T-helper 1 cell treated with Interleukin-12 subunit alpha and Interleukin-12 subunit beta and Interleukin-4 antibody, amounts not matched to agents 30 ng/mL and 1 ng/mL, for 36 hours (primary cell): Measurements from ENCODE around the gene PARS2. TPM values are rescaled to one million over a fixed set of nuclear protein-coding genes. Genes with fewer than 3 reads are reported as not detected.

Experiments used
- intact Hi-C: fragments of 100-400 bp; cut with micrococcal nuclease; formaldehyde crosslinking; loops from one replicate; pipeline ENCODE4 v1.15.1; 2024
- total RNA-seq: library from RNA; stranded (reverse); gene quantifications from 2 replicates; pipeline ENCODE4 v1.2.3, GENCODE V29; 2022

Gene PARS2
- total RNA-seq, 1 donor from 2014 or later: 5.6 TPM

DNA sequence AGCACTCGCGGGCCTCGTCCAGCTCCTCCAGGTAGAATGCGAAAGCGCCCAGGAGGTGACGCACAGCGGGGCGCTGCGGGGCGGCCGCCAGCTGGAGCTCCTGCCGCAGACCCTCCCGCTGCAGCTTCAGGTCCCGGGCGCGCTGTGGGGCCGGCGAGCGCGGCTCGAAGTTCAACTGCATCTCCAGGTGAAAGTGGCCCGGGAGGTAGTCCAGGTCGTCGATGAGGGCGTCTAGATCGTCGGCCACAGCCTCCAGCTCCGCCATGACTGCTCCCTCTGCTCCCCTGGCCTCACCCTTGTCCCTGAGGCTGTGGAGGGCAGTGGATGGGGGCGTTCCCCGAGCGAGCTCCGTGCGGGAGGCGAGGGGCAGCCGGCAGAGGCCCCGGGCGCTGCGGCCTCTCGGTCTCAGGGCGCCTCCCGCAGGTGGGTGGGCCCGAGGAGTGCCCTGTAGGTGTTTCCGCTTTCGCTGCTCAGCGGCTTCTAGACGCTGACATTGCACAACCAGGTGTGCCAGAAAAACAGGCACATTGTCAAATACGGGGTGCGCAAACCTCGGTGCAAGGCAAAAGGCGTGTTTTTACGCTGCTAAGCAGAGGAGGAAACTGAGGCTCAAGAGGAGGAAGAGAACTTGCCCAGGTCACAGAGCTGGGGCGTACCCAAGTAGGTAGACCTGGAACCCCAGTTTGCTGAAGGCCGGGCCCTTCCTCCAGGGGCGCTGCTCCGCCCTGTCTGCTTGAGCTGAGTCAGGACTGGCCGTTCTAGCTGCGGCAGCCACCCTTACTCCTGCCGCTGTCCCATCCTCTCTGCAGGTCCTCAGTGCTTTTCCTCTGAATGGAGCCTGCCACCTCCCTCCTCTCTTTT, 36.8 kb upstream of the PARS2 start, which contains the start of gene TTC22:
TTC22 (minus strand) TSS at position 425 of the 861 bp plus-strand sequence; CDS start at position 265, 160 bp downstream.
- intact Hi-C loops: loop anchor here (1.0 to 10.0 kb wide), 11 partner anchors 37 to 1876 kb away; partner anchors contain the start of genes CYB5RL, DHCR24, ECHDC2 and MRPL37

GRCh38 chr1:54800041-54800898, 35.9 kb upstream of the PARS2 start:
- intact Hi-C loops: loop anchor here (2.0 to 10.0 kb wide), 5 partner anchors 127 to 1875 kb away; partner anchors contain the start of genes CYB5RL, ECHDC2, MRPL37 and SCP2

DNA sequence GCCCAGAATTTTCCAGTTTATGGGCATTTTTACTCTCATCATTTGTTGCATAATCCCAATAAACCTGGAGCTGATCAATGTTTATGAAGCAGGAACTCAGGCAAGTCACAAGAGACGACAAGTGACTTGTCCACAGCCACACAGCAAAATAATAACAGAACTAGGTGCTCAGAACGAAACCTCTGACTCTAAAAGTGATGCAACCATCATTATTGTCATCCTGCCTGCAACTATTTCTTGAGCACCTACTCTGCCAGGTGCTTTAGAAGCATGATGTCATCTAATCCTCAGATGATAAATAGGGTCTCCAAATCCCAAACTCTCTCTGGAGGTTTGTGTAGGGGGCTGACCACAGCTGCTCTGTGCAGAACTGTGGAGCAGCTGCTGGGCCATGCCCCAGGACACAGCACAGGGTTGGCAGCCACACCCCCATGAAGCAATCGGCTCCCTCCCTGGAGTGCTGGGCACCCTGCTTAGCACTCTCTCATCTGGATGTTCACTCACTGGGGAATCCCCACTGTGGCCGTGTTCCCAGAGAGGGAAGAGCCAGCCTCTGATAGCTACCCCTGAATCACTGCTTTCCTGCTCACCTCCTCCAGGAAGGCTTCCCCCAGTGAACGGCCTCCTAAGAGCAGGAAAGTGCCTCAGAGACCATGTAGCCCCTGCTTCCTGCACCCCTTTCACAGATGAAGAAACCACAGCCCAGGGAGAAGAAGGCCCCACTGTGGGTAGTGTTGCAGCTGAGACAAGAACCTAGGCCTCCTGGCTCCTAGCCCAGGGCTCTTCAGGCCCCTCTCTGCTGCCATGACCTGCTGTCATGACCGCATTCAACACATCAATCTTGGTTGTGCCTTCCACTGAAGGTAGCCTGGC, 34.7 kb upstream of the PARS2 start:
- intact Hi-C loops: loop anchor here (5.0 to 10.0 kb wide), 2 partner anchors 512 to 1384 kb away; no protein-coding TSS in a partner anchor

GRCh38 chr1:54798206-54798605, 33.9 kb upstream of the PARS2 start:
- intact Hi-C loops: loop anchor here (5.0 to 10.0 kb wide), 2 partner anchors 511 to 1383 kb away; no protein-coding TSS in a partner anchor

DNA sequence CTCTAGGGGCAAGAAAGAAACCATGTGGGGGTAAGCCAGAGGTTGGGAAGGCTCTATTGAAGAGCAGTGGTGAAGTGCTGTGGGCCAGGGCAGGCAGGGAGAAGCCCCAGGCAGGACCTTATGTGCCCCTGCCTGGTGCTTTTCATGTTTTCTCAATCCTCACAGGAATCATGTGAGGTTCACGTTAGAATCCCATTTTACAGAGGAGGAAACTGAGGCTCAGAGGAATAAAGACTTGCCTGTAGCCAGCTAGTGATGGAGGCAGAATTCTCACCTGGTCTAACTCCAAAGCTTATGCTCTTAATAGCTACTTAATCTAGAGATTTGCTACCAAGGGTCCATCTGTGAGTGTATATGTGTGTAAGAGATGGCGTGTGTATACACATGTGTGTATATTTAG, 32.6 kb upstream of the PARS2 start:
- intact Hi-C loops: loop anchor here (5.0 to 10.0 kb wide), 2 partner anchors 510 to 1382 kb away; no protein-coding TSS in a partner anchor

DNA sequence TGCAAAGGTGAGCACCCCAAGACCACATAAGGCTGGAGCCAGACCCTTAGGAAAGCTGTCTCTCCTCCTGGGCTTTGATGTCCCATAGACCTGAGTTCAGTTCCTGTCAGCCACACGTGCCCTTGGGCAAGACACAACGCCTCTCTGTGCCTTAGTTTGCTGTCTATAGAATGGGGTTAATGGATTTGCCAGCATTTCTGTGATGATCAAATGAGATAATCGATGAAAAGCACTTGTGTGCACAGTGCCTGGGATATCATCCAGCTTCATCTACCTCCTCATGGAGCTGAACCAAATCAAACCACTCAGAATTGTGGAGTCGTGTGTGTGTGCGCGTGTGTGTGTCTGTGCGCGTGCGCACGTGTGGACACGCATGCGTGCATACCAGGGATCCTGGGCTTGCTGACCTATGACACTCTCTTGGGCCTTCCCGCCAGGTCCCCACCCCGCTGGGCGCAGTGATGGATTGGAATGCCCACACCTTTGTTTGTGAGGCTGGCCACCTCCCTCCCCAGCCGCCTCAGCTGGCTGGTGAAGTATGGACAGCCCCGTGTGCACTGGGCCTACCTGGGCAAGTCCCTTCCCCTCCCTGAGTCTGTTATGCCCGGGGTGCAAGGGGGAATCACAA, 31.6 kb upstream of the PARS2 start:
- intact Hi-C loops: loop anchor here (5.0 to 10.0 kb wide), 2 partner anchors 509 to 1381 kb away; no protein-coding TSS in a partner anchor

DNA sequence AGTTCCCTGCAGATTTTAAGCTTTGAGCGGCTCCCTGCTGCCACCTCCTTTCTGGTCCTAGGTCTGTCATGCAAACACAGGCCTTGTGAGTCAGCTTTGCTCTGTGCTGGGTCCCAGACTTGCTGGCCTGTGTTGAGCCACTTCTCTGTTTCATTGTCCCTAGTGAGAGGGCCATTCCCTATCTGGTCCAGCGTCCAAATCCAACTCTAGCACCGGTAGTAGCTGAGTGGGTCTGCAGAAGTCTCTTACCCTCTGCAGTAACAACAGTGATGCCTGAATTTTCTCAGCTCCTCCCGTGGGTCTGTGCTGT, 31.0 kb upstream of the PARS2 start:
- intact Hi-C loops: loop anchor here (5.0 to 10.0 kb wide), 2 partner anchors 508 to 1381 kb away; no protein-coding TSS in a partner anchor

DNA sequence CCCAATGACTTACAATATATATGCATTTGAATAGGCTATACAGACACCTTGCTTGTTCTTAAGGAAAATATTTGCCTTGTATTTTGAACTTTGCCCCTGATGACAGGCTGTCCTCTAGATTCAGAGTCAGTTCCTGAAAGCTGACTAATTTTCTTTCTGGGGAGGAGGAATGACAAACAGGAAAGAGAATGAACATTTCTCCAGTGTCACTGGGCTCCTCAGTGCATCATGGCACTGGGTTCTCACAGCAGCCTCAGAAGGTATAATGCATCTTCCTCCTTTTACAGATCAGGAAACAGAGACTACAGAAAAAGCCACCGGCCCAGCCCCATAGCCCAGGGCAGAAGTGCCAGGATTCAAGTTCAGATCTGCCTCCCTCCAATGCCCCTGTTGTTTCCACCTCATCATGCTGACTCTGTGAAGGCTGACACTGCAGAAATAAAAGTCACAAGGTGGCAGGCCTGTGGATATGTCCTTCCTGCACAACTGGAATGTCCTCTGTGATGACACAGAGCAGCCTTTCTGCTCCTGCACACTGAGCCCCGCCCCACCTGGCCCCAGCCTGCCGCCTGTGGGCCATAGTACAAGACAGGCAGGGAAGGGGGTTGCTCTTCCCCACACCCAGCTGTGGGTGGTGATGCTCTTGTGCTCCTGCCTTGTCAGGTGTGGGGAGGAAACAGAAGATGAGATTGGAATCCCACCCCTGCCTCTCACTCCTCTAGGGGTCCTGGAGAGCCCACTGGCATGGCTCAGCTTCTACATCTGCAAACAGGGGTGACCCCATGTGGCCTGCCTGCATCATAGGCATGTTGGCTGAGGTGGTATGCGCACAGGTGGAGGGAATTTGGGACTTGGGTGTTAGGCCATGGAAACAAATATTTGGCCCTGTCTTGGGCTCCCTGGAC, 30.4 kb upstream of the PARS2 start:
- intact Hi-C loops: loop anchor here (5.0 to 10.0 kb wide), 2 partner anchors 507 to 1380 kb away; no protein-coding TSS in a partner anchor

DNA sequence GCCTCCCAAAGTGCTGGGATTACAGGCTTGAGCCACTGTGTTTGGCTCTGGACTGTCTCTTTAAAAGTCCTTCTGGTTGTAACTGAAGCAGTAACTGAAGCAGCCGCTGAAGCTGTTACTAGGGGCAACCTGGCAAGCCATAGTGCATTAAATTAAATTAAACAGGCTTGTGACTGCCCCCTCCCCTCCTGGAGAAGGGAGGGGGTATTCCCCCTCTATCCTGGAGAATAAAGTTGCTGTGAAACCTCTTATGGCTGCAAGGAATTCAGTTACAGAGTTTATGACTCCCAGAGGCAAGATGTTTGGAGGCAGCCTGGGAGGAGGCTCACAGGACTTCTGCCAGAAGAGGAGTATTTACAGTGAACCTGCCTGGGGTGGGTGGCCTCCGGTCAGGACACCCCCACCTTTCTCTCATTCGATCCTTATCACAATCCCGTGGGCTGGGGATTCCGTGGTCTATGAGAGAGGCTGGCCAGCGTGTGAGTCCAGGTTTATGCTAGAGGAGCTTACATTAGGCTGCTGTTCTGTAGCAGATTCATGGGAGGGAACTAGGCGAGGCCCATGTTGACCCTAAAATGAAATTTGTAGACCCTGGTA, 28.5 kb upstream of the PARS2 start:
- intact Hi-C loops: loop anchor here (10.0 kb wide), 1 partner anchor 1378 kb away; no protein-coding TSS in a partner anchor

- intact Hi-C loops: loop anchor here (10.0 kb wide), 1 partner anchor 1377 kb away; no protein-coding TSS in a partner anchor
Measured at GRCh38 chr1:54791880-54792522, 27.7 kb upstream of the PARS2 start.

DNA sequence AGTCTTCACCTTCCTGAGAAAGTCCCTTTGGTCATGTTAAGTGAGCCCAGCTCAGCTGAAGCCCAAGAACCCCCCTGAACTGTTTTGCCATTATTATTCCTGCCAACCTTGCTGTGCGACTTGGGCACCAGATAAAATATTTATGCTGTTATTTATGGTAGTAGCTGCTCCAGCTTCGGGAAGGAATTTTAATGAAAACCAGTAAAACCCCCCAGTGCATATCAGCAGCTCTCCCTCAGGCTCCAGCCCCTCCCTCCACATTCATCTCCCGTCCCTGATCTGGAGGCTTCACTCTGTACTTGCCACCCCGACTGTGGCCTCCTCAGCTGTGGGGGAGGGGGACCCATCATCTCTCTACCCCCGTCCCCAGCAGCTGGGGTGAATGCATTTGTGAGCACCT, 24.1 kb upstream of the PARS2 start:
- intact Hi-C loops: no loop called here

DNA sequence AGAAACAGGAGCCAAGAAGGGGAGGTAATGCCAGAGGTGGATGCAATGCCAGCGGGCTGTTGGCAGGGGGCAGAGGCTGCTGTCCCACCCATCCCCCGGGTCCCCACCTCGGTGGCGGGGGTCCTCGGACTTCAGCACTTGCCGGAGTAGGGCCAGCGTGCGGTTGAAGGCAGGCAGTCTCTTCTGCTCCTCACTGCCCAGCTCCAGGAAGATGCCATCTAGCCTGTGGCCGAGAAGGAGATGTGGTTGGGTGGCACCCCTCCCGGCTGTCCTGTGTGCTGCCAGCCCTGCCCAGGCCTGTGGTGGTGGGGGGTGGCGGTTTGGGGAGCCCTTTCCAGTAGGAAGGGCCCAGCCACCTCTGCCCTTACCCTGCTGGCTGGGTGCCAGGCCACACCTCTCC, 23.3 kb upstream of the PARS2 start:
- intact Hi-C loops: no loop called here

- intact Hi-C loops: no loop called here
Measured at GRCh38 chr1:54786778-54787177, 22.5 kb upstream of the PARS2 start.

DNA sequence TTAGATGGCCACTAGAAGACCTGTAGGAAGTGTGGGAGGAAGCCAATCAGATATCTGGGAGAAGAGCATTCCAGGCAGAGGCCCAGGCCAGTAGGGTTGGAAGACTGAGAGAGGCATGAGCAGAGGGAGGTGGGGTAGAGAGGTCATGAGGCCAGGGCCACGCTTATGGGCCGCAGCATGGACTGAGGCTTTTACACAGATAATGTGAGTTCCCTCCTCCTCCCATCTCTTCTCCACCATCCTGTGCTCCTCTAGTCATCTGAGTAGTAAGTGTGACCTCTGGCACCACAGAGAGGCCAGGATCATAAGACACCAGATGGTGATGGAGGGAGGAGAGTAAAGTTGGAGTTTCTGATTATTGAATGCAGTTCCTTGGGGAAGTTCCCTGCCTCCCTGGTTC, 19.7 kb upstream of the PARS2 start:
- intact Hi-C loops: no loop called here

DNA sequence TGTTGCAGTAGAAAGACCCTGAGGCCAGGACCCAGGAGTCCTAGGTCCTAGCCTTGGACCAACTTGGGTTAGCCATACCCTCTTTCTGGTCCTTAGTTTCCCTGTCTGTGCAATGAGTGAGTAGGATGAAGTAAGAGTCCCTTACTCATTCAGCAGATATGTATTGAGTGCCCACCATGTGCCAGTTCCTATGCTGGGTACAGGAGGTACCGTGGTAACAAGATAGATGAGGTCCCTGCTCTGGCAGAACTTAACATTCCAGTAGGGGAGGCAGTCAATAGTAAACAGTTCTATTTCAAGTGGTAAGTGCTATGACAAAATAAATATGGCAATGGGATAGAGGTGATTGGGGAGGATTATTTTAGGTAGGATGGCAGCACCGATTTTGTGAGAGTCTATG, 18.3 kb upstream of the PARS2 start:
- intact Hi-C loops: no loop called here

DNA sequence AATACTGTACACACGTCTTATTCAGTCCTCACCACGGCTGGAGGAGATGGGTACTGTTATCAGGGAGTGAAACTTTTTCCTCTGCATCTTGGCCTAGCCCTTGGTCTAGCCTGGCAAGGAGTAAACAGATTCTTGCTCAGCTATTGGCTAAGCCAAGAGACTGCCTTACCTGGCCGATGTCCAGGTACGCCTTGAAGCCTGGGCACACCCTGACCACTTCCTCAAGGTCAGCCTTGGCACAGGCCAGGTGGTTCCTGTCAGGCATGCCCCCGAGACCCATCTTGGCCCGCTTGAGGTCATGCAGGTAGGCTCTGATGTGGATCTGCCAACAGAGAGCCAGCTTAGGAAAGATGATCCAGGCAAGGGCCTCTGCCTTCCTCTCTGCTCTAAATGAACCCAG, 17.8 kb upstream of the PARS2 start:
- intact Hi-C loops: no loop called here

DNA sequence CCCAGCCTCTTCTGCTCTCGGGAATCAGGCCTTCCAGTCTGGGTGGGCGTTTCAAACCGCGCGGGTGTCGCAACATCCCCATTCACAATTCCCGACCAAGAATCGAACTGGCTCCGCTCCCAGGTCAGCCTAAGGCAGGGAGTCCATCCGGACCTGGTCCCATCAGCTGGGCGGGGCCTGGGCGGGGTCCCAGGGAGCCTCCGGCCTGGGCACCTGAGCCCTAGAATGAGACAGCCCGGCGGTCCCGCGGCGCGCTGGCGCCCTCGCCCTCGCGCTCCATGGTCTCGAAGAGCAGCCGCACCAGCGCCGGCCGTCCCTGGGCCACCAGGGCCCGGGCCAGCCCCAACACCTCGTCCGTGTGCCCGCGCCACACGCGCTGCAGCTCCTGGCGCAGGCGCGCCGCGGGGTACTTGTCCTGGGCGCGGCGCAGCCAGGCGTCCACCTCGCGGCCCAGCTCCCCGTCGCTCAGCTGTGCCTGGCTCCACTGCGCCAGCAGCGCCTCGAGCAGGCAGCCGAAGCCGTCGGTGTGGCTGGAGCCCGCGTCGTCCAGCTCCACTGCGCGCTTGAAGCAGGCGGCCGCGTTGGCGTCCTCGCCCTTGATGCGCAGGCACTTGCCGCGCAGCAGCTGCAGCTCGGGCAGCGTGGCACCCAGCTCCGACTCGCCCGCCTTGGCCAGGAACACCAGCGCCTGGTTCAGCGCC, 16.9 kb upstream of the PARS2 start:
- intact Hi-C loops: no loop called here
